GM12801 (cell line): ENCODE data around the gene PTPRM.

Experiments
- CTCF ChIP-seq: IDR thresholded peaks from one replicate; pipeline ENCODE4 v1.5.1; 2011; ENCODE audit warnings: control low read depth; ENCODE audit not compliant: insufficient read length; ENCODE audit errors: extremely low read depth

The PTPRM gene

GRCh38 chr18:8231316-8231715 is 664.2 kb downstream of the PTPRM start:
- TF ChIP-seq CTCF: no peak

- TF ChIP-seq CTCF: no peak
Measured at GRCh38 chr18:8232791-8233190, 665.7 kb downstream of the PTPRM start.

GRCh38 chr18:8235894-8236293 is 668.8 kb downstream of the PTPRM start:
- no peak for TF ChIP-seq CTCF

- no peak for TF ChIP-seq CTCF
Measured at GRCh38 chr18:8238507-8238906, 671.4 kb downstream of the PTPRM start.

GRCh38 chr18:8241731-8242130 is 674.6 kb downstream of the PTPRM start:
- no peak for TF ChIP-seq CTCF

GRCh38 chr18:8242151-8242696 is 675.1 kb downstream of the PTPRM start:
- no peak for TF ChIP-seq CTCF

- no peak for TF ChIP-seq CTCF
Measured at GRCh38 chr18:8247700-8248099, 680.6 kb downstream of the PTPRM start.
